Thyroid gland (tissue), 4 donors: ENCODE results near the gene HOXD8. TPM values are rescaled to one million over a fixed set of nuclear protein-coding genes. Genes with fewer than 3 reads are reported as not detected.

ENCODE experiments used
- DNase-seq, 2 donors: peaks; one replicate each; pipeline ENCODE4 v3.0.0-alpha.2; 2019
- H3K27ac ChIP-seq, 3 donors: fragments of 200-600 bp; sonication (generic); 1 replicate in 2 of 3; 2 replicates in 1 of 3; pipeline ENCODE4 v1.5.1; 2016 to 2019; ENCODE audit warnings: mild to moderate bottlenecking in 1 of 3, moderate library complexity in 1 of 3
- H3K27me3 ChIP-seq: fragments of 200-600 bp; sonication (generic); one replicate; pipeline ENCODE4 v1.5.1; 2019
- H3K36me3 ChIP-seq, 2 donors: fragments of 200-600 bp; sonication (generic); one replicate each; pipeline ENCODE4 v1.5.1; 2016 to 2019
- H3K4me1 ChIP-seq, 2 donors: fragments of 200-600 bp; sonication (generic); one replicate each; pipeline ENCODE4 v1.5.1; 2017 to 2019
- H3K4me3 ChIP-seq, 3 donors: fragments of 200-600 bp; sonication (generic); replicated peaks in 1 of 3; 1 replicate in 2 of 3; 2 replicates in 1 of 3; pipeline ENCODE4 v1.5.1; 2016; ENCODE audit warnings: mild to moderate bottlenecking in 1 of 3
- H3K9me3 ChIP-seq: fragments of 200-600 bp; sonication (generic); one replicate; pipeline ENCODE4 v1.5.1; 2017
- CTCF ChIP-seq, 6 experiments: fragments of 200-600 bp in 3 of 6; fragments of 450-650 bp in 3 of 6; sonication (generic) in 3 of 6; IDR thresholded peaks; one replicate each; pipeline ENCODE4 v1.5.1; 2016 to 2019; ENCODE audit warnings: antibody characterized with exemption in 6 of 6, mild to moderate bottlenecking in 2 of 6, inconsistent platforms in 1 of 6, moderate library complexity in 1 of 6
- POLR2A ChIP-seq, 2 donors: fragments of 450-650 bp; IDR thresholded peaks; one replicate each; pipeline ENCODE4 v1.6.1; 2017; ENCODE audit warnings: antibody characterized with exemption in 2 of 2, mild to moderate bottlenecking in 2 of 2, moderate library complexity in 1 of 2
- WGBS, 2 donors: methylation state at CpG; one replicate each; pipeline ENCODE4 v1.1.5; 2017; 5-methylcytosine and 5-hydroxymethylcytosine counted together
- intact Hi-C: fragments of 100-400 bp; cut with DNase I; formaldehyde crosslinking; loops from one replicate; pipeline ENCODE4 v1.15.1; 2023
- total RNA-seq, 4 donors: library from RNA; depleted of rRNA; stranded (reverse); fragments of >200 nt; gene quantifications; one replicate each; pipeline ENCODE4 v1.2.3, GENCODE V29; 2016

HOXD8 gene
- total RNA-seq, 4 donors from 2014 or later: 4.1 to 24.9 (median 9.9) TPM

GRCh38 chr2:176172007-176172894 is 42.7 kb downstream of the HOXD8 start:
- Histone ChIP-seq H3K4me1 (peaks cover 7% of the 10 kb centered on the region in 2 donors), H3K36me3 (no peaks in the 10 kb centered on the region), H3K9me3 (no peaks in the 10 kb centered on the region), H3K4me3 (no peak overlapping the region), H3K27ac (no peak overlapping the region), H3K27me3 (peaks cover 59% of the 10 kb centered on the region)
- 21 to 38% methylated on average over 33 to 38 of the region's 60 CpGs for WGBS, 2 donors
- intact Hi-C loops: no loop called here
- DNase-seq: no peak
- TF ChIP-seq POLR2A (IDR thresholded peaks at IDR 0.05): no peak
- TF ChIP-seq CTCF (IDR thresholded peaks at IDR 0.05): no peak

GRCh38 chr2:176172895-176173566 is 43.5 kb downstream of the HOXD8 start:
- peaks cover 10% of the 10 kb centered on the region in 2 donors for H3K4me1 ChIP-seq
- H3K9me3 ChIP-seq: no peaks in the 10 kb centered on the region
- DNase-seq: no peak
- no peaks in the 10 kb centered on the region for H3K36me3 ChIP-seq
- no peak overlapping the region for H3K27ac ChIP-seq
- TF ChIP-seq POLR2A (IDR thresholded peaks at IDR 0.05) (no peak), CTCF (IDR thresholded peaks at IDR 0.05) (no peak)
- H3K27me3 ChIP-seq: peaks cover 62% of the 10 kb centered on the region
- intact Hi-C loops: no loop called here
- H3K4me3 ChIP-seq: no peak overlapping the region
- WGBS, 2 donors: 33 to 42% methylated on average over 14 of the region's 14 CpGs

GRCh38 chr2:176173567-176174381 is 44.3 kb downstream of the HOXD8 start:
- no peaks in the 10 kb centered on the region for H3K9me3 ChIP-seq
- 18 to 30% methylated on average over 7 of the region's 7 CpGs for WGBS, 2 donors
- H3K4me1 ChIP-seq: peaks cover 14 to 15% of the 10 kb centered on the region in 2 donors
- intact Hi-C loops: no loop called here
- no peak for DNase-seq
- no peak for TF ChIP-seq POLR2A (IDR thresholded peaks at IDR 0.05)
- no peak for TF ChIP-seq CTCF (IDR thresholded peaks at IDR 0.05)
- H3K27ac ChIP-seq: no peak overlapping the region
- no peaks in the 10 kb centered on the region for H3K36me3 ChIP-seq
- H3K4me3 ChIP-seq: no peak overlapping the region
- H3K27me3 ChIP-seq: peaks cover 60% of the 10 kb centered on the region

GRCh38 chr2:176174382-176174823 is 44.9 kb downstream of the HOXD8 start:
- Histone ChIP-seq H3K27me3 (peaks cover 57% of the 10 kb centered on the region), H3K4me1 (peaks cover 14 to 15% of the 10 kb centered on the region in 2 donors), H3K27ac (no peak overlapping the region), H3K4me3 (no peak overlapping the region), H3K9me3 (no peaks in the 10 kb centered on the region), H3K36me3 (no peaks in the 10 kb centered on the region)
- DNase-seq: no peak
- intact Hi-C loops: no loop called here
- WGBS, 2 donors: 19 to 22% methylated on average over 8 to 11 of the region's 14 CpGs
- no peak for TF ChIP-seq CTCF (IDR thresholded peaks at IDR 0.05)
